ENCODE measurements around the gene RFTN1. TPM values are rescaled to one million over a fixed set of nuclear protein-coding genes. Genes with fewer than 3 reads are reported as not detected.

The RFTN1 gene
- total and polyA plus RNA-seq, 7 donors: 10.9 to 26.4 (median 22.2) TPM

GRCh38 chr3:16516695-16517481 is 3.4 kb upstream of the RFTN1 start:
- WGBS, 2 donors: 26 to 33% methylated on average over 6 of the region's 6 CpGs
- TF ChIP-seq, protein P1, sequence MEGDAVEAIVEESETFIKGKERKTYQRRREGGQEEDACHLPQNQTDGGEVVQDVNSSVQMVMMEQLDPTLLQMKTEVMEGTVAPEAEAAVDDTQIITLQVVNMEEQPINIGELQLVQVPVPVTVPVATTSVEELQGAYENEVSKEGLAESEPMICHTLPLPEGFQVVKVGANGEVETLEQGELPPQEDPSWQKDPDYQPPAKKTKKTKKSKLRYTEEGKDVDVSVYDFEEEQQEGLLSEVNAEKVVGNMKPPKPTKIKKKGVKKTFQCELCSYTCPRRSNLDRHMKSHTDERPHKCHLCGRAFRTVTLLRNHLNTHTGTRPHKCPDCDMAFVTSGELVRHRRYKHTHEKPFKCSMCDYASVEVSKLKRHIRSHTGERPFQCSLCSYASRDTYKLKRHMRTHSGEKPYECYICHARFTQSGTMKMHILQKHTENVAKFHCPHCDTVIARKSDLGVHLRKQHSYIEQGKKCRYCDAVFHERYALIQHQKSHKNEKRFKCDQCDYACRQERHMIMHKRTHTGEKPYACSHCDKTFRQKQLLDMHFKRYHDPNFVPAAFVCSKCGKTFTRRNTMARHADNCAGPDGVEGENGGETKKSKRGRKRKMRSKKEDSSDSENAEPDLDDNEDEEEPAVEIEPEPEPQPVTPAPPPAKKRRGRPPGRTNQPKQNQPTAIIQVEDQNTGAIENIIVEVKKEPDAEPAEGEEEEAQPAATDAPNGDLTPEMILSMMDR (IDR thresholded peaks at IDR 0.05): peak in 2 of 4 experiments; percentile 15 to 16
- TF ChIP-seq POLR2AphosphoS5 (IDR thresholded peaks at IDR 0.05): no peak
- H3K27ac ChIP-seq: peak overlapping the region in 2 of 4 donors; percentile 21 to 37

GRCh38 chr3:16515885-16516420 is 2.5 kb upstream of the RFTN1 start:
- Histone ChIP-seq H3K27ac (peak overlapping the region in 2 of 4 donors; percentile 21 to 37), H3K9me3 (no peaks in the 10 kb centered on the region), H3K4me1 (peaks cover 0 to 21% (median 13%) of the 10 kb centered on the region in 4 donors), H3K36me3 (no peaks in the 10 kb centered on the region), H3K4me3 (no peak overlapping the region), H3K27me3 (peaks cover 0 to 33% (median 0%) of the 10 kb centered on the region in 3 donors)
- TF ChIP-seq POLR2A (IDR thresholded peaks at IDR 0.05) (no peak), POLR2AphosphoS5 (IDR thresholded peaks at IDR 0.05) (no peak), EP300 (IDR thresholded peaks at IDR 0.05) (no peak)
- TF ChIP-seq, protein P1 (IDR thresholded peaks at IDR 0.05): no peak
- DNase-seq: no peak
- intact Hi-C loops (cut with DNase I): loop anchor here (10.0 kb wide), 1 partner anchor 221 kb away; no protein-coding TSS in a partner anchor
- WGBS, 2 donors: 57 to 72% methylated on average over 11 of the region's 11 CpGs

More at GRCh38 chr3:16516695-16517481, 3.4 kb upstream of the RFTN1 start:
- no peak for DNase-seq
- Histone ChIP-seq H3K4me1 (peaks cover 0 to 14% (median 10%) of the 10 kb centered on the region in 4 donors), H3K27me3 (peaks cover 0 to 29% (median 0%) of the 10 kb centered on the region in 3 donors), H3K4me3 (no peak overlapping the region), H3K9me3 (no peaks in the 10 kb centered on the region), H3K36me3 (no peaks in the 10 kb centered on the region)
- intact Hi-C loops (cut with DNase I): loop anchor here (10.0 kb wide), 1 partner anchor 222 kb away; no protein-coding TSS in a partner anchor

DNA sequence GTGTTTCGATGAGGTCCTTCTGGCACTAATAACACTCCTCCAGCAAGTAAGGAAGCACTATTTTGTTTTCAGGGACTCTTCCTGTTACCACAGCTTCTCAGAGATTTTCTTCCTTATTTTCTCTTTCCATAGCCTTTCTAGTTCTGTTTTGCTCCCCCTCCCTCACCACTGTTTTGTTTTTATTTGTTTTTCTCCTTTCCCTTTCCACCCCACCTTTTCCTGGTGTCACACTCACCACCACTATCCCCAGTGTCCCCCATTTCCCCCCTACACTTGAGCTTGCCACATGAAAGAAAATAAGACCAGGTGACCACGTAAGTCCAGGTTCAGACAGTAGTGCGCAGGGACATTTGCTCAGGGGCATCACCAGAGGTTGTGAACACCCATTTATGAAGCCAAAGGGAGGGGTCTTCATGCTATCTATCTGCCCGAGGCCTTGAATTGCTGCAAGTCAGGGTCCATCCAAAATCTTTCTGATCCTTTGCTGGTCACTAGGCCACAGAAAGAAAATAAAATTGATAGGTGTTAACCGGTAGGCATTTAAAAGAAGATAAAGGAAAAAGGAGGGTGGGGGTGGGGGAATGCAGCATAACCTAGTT is 1.4 kb upstream of the RFTN1 start:
- TF ChIP-seq, protein P1 (IDR thresholded peaks at IDR 0.05): no peak
- TF ChIP-seq POLR2A (IDR thresholded peaks at IDR 0.05) (no peak), EP300 (IDR thresholded peaks at IDR 0.05) (no peak), POLR2AphosphoS5 (IDR thresholded peaks at IDR 0.05) (no peak)
- no peak for DNase-seq
- H3K36me3 ChIP-seq: no peaks in the 10 kb centered on the region
- H3K4me1 ChIP-seq: peaks cover 0 to 21% (median 13%) of the 10 kb centered on the region in 4 donors
- peak overlapping the region in 2 of 4 donors; percentile 69 to 91 for H3K27ac ChIP-seq
- intact Hi-C loops (cut with DNase I): loop anchor here (10.0 kb wide), 1 partner anchor 220 kb away; no protein-coding TSS in a partner anchor
- 68 to 74% methylated on average over 5 of the region's 5 CpGs for WGBS, 2 donors
- no peaks in the 10 kb centered on the region for H3K9me3 ChIP-seq
- H3K4me3 ChIP-seq: no peak overlapping the region
- H3K27me3 ChIP-seq: peaks cover 0 to 33% (median 0%) of the 10 kb centered on the region in 3 donors

- 50 to 51% methylated on average over 9 of the region's 9 CpGs for WGBS, 2 donors
- no peak for TF ChIP-seq POLR2A (IDR thresholded peaks at IDR 0.05)
- TF ChIP-seq EP300 (IDR thresholded peaks at IDR 0.05): no peak
- TF ChIP-seq POLR2AphosphoS5 (IDR thresholded peaks at IDR 0.05): no peak
- TF ChIP-seq, protein P1 (IDR thresholded peaks at IDR 0.05): no peak
- DNase-seq: no peak
- intact Hi-C loops (cut with DNase I): loop anchor here (10.0 kb wide), 1 partner anchor 219 kb away; no protein-coding TSS in a partner anchor
- peak overlapping the region; percentile 39 to 73 (median 54) for H3K4me3 ChIP-seq
- peak overlapping the region; percentile 22 to 91 (median 46) for H3K27ac ChIP-seq
- no peaks in the 10 kb centered on the region for H3K9me3 ChIP-seq
- peaks cover 0 to 33% (median 0%) of the 10 kb centered on the region in 3 donors for H3K27me3 ChIP-seq
- H3K4me1 ChIP-seq: peaks cover 0 to 21% (median 13%) of the 10 kb centered on the region in 4 donors
- no peaks in the 10 kb centered on the region for H3K36me3 ChIP-seq
These were observed 662 bp upstream of the RFTN1 start for GRCh38 chr3:16514021-16514700.

Data from sigmoid colon (tissue), 7 donors.